NOMO-1 (cell line): ENCODE results near the gene LRRTM4.

Experiments used
- DNase-seq, 2 experiments: peaks; one replicate each; lab custom pipeline; 2025; ENCODE audit not compliant: unreplicated experiment in 2 of 2; lab: John Stamatoyannopoulos, UW

Gene LRRTM4

DNA sequence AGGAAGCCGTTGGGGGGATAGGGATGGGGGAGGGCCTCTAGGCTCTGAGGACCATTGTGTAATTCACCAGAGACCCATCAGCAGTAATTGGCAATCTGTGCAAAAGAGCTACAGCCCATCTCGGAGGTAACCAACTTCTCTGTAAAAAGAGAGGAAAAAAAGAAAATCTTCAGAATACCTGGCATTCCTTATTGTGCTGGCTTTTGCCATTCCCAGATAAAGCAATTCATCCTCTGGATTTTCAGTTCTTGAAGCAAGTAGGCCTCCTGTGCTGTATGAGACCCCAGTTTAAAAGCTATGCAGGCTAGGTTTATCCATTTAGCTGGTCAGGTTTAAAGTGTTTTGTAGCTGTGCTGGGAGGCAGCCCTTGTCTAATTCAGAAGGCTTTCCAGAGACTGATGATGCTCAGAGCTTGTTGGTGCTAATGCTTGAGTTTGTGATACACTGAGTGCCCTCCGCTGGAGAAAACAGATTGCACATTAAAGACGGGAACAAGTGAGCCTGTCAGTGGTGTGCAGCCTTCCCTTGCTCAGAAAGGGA is at the start of gene LRRTM4:
LRRTM4 (minus strand) TSS at position 446 of the 540 bp plus-strand sequence.
- peak in 1 of 2 experiments; percentile 1 for DNase-seq

DNA sequence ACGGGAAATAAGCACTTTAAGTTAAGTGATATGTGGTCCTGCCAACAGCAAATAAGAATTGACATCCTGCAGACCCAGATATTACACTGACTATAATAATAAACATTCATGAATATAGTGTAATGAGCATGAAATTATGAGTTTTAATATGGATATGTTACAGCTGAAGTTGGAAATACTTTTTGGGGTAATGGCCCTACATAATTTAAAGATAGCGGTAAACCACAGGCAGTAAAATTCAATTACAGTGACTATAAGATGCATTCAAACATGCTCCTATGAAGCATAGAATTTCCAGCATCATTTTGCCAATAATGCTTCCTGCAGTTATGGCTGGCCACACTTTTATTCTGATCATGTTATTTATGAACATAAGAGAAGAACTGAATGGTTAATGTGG is 49.4 kb upstream of the LRRTM4 start:
- DNase-seq: no peak

DNA sequence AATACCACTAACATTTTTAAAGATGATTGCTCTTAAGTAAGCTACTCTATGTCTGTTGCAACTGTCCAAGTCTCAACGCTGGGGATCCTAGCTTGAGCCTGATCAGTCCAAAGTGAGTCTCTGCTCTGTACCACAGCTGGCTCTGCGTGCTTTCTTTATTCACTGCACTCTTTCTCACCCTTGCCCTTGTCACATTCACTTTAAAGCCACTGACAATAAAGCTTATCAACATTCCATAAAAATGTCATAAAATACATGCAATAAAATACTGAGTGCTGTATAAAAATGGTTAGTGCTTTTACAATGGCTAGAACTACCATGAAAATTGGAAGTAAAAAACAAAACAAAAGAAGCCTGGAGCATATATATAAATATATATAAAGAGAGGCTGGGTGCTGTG is 45.5 kb upstream of the LRRTM4 start:
- no peak for DNase-seq

DNA sequence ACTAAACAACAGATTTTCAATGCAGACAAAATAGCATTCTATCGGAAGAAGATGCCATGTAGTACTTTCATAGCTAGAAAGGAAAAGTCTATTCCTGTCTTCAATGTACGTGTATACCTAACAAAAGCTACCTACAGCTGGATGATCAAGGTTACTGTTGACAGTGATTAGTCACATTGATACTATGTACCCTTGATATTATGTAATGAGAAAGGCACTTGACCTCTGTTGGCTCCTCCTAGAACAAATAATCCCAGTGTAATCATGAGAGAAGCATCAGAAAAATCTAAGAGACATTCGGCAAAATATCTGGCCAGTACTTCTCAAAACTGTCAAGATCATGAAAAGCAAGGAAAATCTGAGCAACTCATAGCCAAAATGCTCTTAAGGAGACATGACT is 44.4 kb upstream of the LRRTM4 start:
- DNase-seq: no peak

DNA sequence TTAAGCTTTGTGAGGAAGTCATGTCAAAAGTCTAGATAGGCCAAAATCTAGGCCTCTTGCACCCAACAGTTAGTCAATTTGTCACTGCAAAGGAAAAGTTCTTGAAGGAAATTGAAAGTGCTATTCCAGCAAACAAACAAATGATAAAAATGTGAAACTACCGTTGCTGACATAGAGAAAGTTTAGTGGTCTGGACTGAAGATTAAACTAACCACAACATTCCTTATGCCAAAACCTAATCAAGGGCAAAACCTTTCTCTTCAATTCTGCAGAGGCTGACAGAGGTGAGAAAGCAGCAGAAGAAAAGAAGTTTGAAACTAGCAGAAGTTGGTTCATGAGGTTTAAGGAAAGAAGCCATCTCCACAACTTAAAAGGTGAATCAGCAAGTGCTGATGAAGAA is 44.0 kb upstream of the LRRTM4 start:
- no peak for DNase-seq

DNA sequence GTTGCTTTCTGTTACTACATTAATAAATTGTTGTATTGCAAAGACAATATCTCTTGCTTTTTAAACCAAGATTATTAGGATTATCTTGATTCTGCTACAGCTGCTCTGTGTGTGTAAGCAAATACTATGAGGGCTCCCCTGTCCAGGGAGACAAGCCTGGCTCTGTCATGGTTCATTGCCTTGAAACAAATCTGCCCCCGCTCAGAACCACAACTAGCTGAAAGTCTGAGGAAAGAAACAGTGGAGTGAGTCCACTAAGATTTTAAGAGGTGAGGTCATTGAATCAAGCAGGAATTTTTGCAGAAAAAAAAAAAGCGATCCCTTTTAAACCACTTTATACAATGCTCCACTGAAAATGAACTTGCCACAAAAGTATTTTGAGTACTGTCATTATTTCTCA is 30.8 kb upstream of the LRRTM4 start:
- DNase-seq: no peak

DNA sequence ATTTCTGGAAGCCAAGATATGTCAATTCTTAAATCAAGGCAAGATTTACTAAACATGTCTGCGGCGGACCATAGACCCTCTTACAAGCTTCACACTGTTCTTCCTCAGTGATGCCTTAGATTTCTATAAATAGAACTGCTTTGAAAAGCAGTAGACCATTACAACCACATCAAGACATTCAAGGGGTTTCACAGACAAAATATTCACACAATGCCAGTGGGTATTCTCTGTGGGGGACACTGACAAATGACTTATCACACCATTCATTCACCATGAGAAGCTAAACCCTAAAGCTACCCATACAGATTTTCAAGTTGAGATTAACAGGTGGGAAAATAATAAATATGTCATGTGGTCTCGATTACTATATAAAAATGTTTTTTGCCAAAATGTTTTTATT is 15.9 kb upstream of the LRRTM4 start:
- DNase-seq: no peak

DNA sequence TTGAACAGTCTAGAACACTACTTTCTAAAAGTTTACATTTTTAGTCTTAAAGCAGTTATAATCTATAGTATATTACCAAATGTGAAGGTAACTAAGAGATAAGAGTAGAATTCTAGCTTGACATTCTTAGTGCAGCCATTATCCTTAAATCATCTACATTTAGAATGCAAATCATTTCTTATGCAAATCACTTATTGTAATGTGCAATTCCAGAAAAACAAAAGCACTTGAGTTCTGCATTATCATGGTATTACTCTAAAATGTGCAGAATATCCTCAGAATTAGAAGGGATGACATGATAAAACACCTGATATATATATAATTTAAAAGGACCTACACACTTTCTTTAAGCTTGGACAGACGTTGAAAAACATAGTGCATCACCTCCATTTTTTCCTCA is 712 bp upstream of the LRRTM4 start:
- no peak for DNase-seq

DNA sequence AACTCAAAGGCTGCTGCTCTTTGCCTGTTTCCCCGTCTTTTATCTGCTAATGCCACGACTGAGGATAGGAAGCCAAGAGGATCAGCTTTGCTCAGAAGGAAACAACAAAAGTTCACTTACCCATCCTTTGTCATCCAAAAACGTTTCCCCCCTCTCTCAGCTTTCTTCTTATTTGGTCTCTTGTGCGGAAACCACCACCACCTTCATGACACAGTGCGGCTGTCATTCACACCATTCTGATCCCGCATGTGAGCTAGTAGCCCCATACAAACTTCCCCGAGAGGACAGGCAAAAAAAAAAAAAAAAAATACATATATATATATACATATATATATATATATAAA is 656 bp downstream of the LRRTM4 start:
- DNase-seq: no peak

DNA sequence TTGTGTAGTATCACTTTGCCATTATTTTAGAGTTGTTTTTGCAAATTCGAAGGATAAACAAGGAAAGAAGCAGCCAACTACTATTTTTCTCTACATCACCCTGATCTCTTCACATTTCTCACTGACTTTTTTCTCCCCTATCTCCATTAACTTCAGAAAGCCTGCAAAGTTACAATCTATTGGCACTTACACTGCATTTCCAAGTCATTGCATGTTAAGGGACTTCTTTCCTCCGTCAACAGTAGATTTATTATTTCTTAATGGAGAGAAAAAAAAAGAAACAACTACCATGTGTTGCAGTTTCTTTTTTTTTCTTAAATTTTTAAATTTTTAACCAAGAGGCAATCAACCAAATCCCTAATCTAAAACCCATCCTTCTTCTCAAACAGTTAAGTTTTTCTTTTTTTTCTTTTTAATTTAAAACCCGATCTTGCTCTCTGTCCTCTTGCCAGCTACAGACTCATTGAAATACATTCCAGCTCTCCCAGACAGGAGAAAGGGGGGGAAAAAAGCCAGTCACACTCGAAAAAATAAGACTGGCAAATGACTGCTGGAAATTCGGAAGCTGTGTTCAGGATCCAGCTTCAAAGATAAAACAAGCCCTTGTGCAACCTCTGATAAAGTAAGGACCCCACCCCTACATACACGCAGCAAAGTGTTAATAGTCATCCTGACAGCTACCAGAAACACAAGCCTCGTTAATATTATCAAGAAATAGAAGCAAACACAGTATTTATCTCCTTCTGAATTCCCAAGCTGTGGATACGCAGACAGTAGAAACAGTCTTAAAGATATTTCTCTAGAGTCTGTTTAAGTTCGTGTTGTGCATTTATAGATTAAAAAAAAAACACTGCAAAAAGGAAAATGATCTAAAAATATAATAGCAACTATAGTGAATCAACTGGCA is 1.3 kb downstream of the LRRTM4 start:
- no peak for DNase-seq

DNA sequence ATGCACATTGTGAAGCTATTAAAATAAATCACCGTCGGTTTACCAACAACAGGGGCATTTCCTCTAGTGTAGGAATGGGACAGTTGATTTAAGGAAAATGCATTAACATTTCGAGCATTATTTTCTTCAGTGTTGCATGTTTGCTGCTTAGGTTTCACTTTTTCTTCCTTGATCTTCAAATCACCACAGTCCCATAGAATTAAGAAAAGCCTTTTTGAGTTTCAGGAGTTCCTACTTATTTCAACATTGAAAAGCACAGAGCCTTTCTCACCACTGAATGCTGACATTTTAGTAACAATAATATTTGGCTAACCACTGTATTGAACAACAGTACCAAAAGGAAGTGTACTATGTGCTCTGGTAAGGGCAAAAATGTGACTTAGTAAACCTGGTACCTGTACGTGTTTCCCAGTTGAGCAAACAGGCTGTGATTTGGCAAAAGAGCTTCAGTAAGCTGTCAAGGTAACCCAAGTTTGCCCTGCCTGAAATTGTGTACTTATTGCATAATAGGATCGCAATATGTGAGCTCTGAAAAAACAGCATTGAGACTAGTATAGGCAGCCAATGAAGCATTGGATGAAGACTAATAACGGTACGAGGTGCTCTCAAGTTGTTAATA is 2.2 kb downstream of the LRRTM4 start:
- no peak for DNase-seq

DNA sequence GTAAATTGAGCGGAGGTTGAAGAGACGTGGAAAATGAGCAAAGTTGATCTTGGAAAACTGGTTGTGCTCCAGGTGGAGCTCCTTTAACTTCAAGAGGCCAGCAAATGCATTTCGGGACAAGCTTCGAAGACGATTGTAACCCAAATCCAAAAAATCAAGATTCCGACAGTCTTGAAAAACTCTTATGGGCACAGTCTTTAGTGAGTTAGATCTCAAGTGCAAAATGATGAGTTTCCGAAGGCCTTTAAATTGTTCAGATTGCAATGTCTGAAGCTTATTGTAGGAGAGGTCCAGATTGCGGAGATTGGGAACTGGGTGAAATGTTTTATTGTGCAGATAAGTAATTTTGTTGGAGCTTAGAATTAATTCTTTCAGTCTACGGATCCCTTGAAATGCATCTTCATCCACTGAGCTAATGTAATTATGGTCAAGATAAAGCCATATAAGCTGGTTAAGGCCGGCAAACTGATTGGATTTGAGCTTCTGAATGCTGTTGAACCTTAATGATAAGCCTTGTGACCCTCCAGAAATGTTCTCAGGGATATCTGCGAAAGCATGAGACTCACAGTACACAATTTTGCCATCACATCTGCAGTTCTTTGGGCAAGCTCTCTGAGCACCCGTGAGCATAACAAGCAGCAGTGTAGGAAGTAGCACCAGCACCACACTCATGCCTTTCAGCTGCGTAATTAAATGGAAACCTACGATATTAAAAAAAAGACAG is 2.9 kb downstream of the LRRTM4 start:
- no peak for DNase-seq

DNA sequence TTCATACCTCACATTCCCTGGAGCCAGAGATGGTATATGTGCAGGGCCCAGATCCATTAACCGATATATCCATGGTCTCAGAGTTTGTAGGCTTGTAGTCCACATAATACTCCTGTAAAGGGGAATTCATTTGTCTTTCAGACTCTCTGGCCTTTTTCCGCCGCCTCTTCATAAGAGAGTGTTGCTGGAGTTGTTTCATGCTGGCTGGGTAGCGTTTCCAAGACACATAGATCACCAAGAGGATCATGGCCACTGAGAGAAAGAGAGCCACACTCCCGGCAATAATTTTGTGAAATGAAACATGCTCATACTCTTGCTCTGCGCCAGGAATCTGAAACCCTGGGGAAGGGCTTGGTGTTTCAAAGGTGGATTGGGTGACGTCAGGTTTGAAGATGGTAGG is 3.9 kb downstream of the LRRTM4 start:
- DNase-seq: no peak

DNA sequence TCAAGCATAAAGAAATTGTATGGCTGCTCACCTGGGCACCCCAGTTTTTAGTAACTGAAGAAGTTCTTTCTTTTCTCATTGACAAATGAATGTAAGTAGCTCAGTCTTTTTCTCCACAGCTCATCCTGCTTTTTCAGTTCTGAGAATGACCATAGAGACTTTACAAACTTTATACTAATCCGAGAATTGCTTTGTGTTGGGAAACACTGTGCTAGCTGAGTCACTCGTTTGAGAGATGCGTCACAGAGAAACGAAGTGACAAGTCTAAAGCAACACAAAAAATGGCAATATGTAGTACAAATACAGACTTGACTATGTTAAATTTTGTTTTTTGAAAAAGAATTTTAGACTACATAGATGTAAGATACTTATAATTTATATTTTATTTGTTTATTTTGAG is 9.0 kb downstream of the LRRTM4 start:
- DNase-seq: no peak

DNA sequence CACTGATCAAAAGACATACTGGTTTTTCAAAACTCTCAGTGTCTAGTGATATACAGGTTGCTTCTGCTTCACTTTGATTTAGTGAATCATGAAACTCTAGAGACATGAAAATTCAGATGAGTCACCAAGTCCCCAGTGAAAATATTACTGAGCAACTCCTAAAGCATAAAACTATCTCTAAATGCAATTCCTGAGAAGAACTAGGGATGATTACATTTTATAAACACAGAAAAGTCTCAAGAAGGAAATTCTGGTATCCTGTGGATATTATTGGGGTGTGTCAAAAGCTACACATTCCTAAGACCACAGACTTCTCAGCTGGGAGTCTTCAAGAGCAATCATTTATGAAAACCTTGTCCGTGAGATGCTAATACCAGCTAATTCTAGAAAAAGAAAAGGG is 9.7 kb downstream of the LRRTM4 start:
- DNase-seq: no peak

DNA sequence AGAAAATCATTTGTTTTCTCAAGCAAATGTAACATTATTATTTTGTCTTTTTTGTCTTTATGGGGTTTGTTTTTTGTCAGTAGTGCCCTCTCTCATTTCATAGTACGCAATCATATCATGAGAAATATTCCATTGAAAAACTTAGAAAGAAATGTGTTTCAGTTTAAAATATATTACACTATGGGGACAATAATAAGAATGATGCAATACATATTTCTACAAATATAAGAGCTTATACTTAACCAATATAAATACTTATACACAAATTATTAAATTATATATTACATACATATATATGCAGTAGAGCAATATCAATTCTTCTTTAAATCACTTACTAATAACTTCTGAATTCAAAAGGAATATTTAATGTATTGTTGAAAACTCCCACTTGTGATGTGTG is 13.7 kb downstream of the LRRTM4 start:
- DNase-seq: no peak

DNA sequence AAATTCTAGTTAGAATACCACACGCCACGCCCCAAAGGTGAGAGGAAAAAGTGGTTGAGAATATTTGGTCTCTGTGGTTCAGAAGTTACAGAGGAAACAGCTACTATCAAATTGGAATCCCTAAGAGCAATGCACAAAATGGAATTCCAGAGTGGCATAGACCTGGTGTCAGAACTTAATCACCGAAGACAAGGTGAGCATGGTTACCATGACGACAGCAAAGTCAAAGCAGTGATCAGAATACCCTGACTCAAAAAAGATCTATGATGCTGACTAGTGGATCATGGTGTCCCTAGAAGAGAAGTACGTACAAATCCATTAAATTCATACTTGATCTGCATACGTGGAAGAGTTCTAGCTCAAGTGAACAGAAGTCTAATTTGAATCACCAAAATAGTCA is 14.5 kb downstream of the LRRTM4 start:
- no peak for DNase-seq

DNA sequence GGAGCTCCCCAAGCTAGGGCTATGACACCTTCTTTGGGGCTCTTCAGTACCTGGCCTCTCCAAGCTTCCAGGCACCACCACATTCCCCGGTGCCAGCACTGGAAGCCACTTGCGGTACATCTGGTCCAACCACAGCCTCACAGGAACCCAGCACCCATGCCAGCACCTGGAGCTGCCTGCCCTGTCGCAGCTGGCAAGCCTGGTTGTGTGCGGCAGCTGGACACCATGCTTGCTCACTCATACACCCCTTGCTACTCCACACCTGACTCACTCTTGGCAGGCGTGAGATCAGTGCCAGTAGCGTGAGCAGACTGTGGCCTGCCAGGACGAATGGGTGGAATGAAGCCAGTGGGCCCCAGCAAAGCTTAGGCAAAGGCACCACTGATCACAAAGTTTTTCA is 34.0 kb downstream of the LRRTM4 start:
- no peak for DNase-seq

DNA sequence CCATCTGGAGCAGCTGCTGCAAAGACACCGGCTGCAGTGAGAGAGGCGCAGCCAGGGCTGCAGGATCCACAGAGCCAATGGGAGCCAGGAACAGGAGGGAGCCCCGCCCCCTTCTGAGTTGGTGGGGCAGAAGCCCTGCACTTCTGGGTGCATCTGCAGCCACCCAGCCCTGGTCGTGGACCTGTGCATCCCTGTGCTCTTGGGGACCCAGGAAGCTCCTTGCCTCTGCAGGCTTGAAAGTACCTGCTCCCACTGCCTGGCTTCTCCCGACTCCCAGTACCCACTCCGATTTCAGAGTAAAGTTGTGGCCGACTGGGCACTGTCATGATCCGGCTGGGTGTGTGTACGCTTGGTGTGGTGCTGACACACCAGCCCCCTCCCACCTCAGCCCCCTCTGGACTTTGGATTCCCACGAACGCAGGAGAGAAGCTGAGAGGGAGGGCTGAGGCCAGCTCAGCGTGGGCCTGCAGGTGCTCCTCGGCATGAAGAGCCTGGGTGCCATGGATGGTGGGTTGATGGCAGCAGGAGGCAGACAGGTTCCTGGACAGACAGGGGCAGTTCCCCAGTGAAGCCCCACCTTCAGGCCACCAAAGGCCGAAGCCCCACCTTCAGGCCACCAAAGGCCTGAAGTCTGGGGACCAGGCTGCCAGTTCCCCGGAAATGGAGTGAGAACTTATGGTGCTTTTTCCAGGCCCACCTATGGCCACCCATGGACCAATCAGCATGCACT is 34.9 kb downstream of the LRRTM4 start:
- DNase-seq: no peak

DNA sequence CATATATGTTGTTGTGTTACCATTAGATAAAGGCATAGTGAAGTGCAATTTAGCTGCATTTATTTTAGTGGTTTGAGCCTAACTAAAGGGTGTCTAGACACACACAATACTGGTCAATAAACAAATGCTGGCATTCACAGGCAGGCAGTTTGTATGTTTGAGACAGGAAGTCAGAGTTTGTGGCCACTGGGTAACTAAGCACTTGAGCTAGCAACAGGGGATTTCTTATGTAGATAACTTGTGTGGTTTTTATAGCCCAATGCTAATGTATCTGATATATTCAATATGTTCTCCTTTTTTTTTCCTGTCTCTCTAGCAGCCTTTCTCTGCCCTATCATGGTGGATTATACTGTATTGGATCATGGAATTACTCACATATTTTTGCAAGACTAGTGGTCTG is 38.1 kb downstream of the LRRTM4 start:
- no peak for DNase-seq

DNA sequence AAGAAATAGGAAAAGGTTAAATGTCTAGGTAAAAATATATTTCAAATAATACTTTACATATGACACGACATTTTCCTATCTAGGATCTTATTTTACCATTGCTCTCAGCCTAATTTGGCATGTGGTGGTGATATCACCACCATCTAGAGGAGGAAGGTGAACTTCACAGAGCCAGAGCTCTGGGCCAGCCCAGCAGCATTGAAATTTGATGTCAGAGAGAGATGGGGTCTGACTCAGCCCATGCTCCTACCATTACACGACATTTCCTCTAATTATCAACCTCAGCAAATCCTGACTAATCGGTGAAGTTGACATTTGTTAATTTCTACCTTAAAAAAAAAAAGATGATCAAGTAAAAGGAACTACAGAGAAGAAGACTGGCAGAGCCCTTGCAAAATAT is 42.3 kb downstream of the LRRTM4 start:
- DNase-seq: no peak
